ENCODE data around the gene COL4A4.

DNA sequence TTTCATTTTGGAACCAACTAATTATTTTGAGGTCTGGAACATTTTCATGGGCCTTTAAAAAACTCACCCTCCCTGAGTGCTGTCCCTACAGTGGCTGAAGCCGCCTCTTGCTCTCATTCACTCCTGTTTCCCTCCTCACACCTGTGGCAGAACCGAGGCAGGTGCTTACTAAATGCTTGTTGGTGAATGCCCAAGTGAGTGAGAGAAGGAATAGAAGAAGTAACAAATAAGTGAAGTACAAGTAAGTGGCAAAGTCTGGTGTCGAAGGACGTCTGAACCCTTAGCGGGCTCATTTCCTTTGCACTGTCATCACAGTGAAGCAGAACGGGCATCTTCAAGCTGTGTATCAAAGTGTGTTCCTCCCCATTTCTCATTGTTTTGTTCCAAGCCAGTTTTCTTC is 192.9 kb downstream of the COL4A4 start:
- TF ChIP-seq EP300 (IDR thresholded peaks at IDR 0.05) (no peak), POLR2A (IDR thresholded peaks at IDR 0.05) (no peak)
- TF ChIP-seq, protein P1, sequence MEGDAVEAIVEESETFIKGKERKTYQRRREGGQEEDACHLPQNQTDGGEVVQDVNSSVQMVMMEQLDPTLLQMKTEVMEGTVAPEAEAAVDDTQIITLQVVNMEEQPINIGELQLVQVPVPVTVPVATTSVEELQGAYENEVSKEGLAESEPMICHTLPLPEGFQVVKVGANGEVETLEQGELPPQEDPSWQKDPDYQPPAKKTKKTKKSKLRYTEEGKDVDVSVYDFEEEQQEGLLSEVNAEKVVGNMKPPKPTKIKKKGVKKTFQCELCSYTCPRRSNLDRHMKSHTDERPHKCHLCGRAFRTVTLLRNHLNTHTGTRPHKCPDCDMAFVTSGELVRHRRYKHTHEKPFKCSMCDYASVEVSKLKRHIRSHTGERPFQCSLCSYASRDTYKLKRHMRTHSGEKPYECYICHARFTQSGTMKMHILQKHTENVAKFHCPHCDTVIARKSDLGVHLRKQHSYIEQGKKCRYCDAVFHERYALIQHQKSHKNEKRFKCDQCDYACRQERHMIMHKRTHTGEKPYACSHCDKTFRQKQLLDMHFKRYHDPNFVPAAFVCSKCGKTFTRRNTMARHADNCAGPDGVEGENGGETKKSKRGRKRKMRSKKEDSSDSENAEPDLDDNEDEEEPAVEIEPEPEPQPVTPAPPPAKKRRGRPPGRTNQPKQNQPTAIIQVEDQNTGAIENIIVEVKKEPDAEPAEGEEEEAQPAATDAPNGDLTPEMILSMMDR (IDR thresholded peaks at IDR 0.05), result no peak

Data from tibial nerve (tissue), 4 donors.